Endothelial cell of umbilical vein (primary cell): ENCODE data around the gene GALT. TPM values are rescaled to one million over a fixed set of nuclear protein-coding genes. Genes with fewer than 3 reads are reported as not detected.
A peak's percentile ranks its signal among the peaks of the same experiment; 100 is the strongest.

ENCODE experiments used
- BruUV-seq: library from RNA; stranded (reverse); fragments of 400-500 nt; replicated peaks from 2 replicates; lab custom pipeline; 2021; lab: Mats Ljungman, UMichigan
- CTCF ChIA-PET: fragments of 300-600, 350-600 bp; sonication (Branson Sonifier 250); formaldehyde crosslinking; loops from one replicate; lab custom pipeline; 2021; ENCODE audit warnings: antibody characterized with exemption, inconsistent platforms; lab: Charles Lee
- POLR2A ChIA-PET: fragments of 300-600, 350-600 bp; sonication (Branson Sonifier 250); formaldehyde crosslinking; loops from one replicate; lab custom pipeline; 2021; ENCODE audit warnings: antibody characterized with exemption, inconsistent platforms; lab: Charles Lee
- DNase-seq: peaks from one replicate; pipeline ENCODE4 v3.0.0-alpha.2; 2011; ENCODE audit warnings: low read depth, low spot score
- FAIRE-seq: peaks from 2 replicates; lab custom pipeline; 2011; peaks lifted over from hg19 to GRCh38; lab: Jason Lieb, UNC
- H2AFZ ChIP-seq: 2 replicates; pipeline ENCODE4 v1.6.0; 2012; ENCODE audit warnings: low read depth, low read length, control low read depth, inconsistent platforms
- H3K27ac ChIP-seq: 2 replicates; pipeline ENCODE4 v1.5.1; 2011; ENCODE audit warnings: low read depth, mild to moderate bottlenecking, control low read depth, low read length, moderate library complexity; ENCODE audit not compliant: insufficient read depth
- H3K27me3 ChIP-seq, 2 experiments: 2 replicates each; pipeline versions ENCODE4 v1.6.0 to v1.6.1; 2011; ENCODE audit warnings: low read length in 2 of 2, mixed read lengths in 1 of 2; ENCODE audit not compliant: control insufficient read depth in 2 of 2, insufficient read depth in 2 of 2
- H3K36me3 ChIP-seq, 2 experiments: 2 replicates in 1 of 2; 3 replicates in 1 of 2; pipeline ENCODE4 v1.5.1; 2011; ENCODE audit warnings: low read length in 2 of 2, mild to moderate bottlenecking in 1 of 2, moderate library complexity in 1 of 2; ENCODE audit not compliant: control insufficient read depth in 2 of 2, insufficient read depth in 2 of 2; ENCODE audit errors: extremely low read depth in 1 of 2
- H3K4me1 ChIP-seq: 3 replicates; pipeline ENCODE4 v1.5.1; 2011; ENCODE audit warnings: mild to moderate bottlenecking, low read length; ENCODE audit not compliant: control insufficient read depth, insufficient read depth; ENCODE audit errors: extremely low read depth
- H3K4me2 ChIP-seq: 2 replicates; pipeline ENCODE4 v1.6.1; 2011; ENCODE audit warnings: low read length, control low read depth, mixed read lengths; ENCODE audit not compliant: insufficient read depth
- H3K4me3 ChIP-seq, 3 experiments: fragments of 200-600 bp in 1 of 3; sonication (generic), shearing (Covaris generic) in 1 of 3; replicated peaks in 1 of 3; 2 replicates each; pipeline ENCODE4 v1.5.1; 2011 to 2016; ENCODE audit warnings: control low read depth in 3 of 3, low read length in 3 of 3, mild to moderate bottlenecking in 2 of 3, inconsistent platforms in 1 of 3, low read depth in 1 of 3, moderate library complexity in 1 of 3; ENCODE audit not compliant: insufficient read depth in 1 of 3
- H3K79me2 ChIP-seq: 2 replicates; pipeline ENCODE4 v1.6.0; 2012; ENCODE audit warnings: low read length, inconsistent platforms; ENCODE audit not compliant: control insufficient read depth, insufficient read depth
- H3K9ac ChIP-seq: replicated peaks from 2 replicates; pipeline ENCODE3; 2011; ENCODE audit warnings: low read length, control low read depth; ENCODE audit not compliant: insufficient read depth; ENCODE audit errors: extremely low read depth
- H3K9me1 ChIP-seq: replicated peaks from 3 replicates; pipeline ENCODE4 v1.6.0; 2011; ENCODE audit warnings: mild to moderate bottlenecking, low read length; ENCODE audit not compliant: control insufficient read depth, insufficient read depth; ENCODE audit errors: extremely low read depth
- H3K9me3 ChIP-seq: replicated peaks from 2 replicates; pipeline ENCODE4 v1.5.1; 2012; ENCODE audit warnings: low read length, inconsistent platforms; ENCODE audit not compliant: control insufficient read depth, insufficient read depth
- H4K20me1 ChIP-seq: replicated peaks from 2 replicates; pipeline ENCODE3; 2011; ENCODE audit warnings: mild to moderate bottlenecking, low read length; ENCODE audit not compliant: control insufficient read depth, insufficient read depth; ENCODE audit errors: extremely low read depth
- CTCF ChIP-seq, 2 donors: IDR thresholded peaks; 1 replicate in 1 of 2; 2 replicates in 1 of 2; pipeline ENCODE4 v1.5.1; 2011; ENCODE audit warnings: low read length in 2 of 2, mild to moderate bottlenecking in 2 of 2, moderate library complexity in 2 of 2, control low read depth in 1 of 2, inconsistent platforms in 1 of 2, low read depth in 1 of 2; ENCODE audit not compliant: insufficient read depth in 1 of 2; ENCODE audit errors: extremely low read depth in 1 of 2
- EZH2 ChIP-seq: IDR thresholded peaks from 2 replicates; pipeline ENCODE4 v1.6.1; 2012; ENCODE audit warnings: borderline replicate concordance, low read depth, mild to moderate bottlenecking, moderate library complexity, low read length, inconsistent platforms; ENCODE audit not compliant: severe bottlenecking
- dilution Hi-C: fragments of 300-500 bp; cut with MboI; formaldehyde crosslinking; loops from one replicate; pipeline ENCODE4 v1.15.0; 2019; ENCODE audit warnings: low sequenced_read_pairs; ENCODE audit not compliant: extremely low pct_ligation_motif_present
- intact Hi-C: fragments of 100-400 bp; cut with micrococcal nuclease; formaldehyde crosslinking; loops from one replicate; pipeline ENCODE4 v1.10.0; 2022
- polyA plus RNA-seq, 4 experiments: library from polyadenylated mRNA; depleted of rRNA in 3 of 4; stranded (reverse) in 3 of 4; unstranded in 1 of 4; fragments of >200 nt; gene quantifications; 2 replicates each; pipeline versions ENCODE4 v1.2.1 to v1.2.3, GENCODE V29; 2011 to 2012; ENCODE audit warnings: missing spikeins in 1 of 4
- total RNA-seq: library from RNA; stranded (reverse); gene quantifications from 2 replicates; pipeline ENCODE4 v1.2.3, GENCODE V29; 2021

Gene GALT
- total and polyA plus RNA-seq, 2 donors (not counting 3 experiments of a cell fraction or from before 2014, with no cell fraction given) = 36.6 to 58.5 TPM

- dilution Hi-C loops = no loop called here
- DNase-seq = peak; percentile 72
These were observed 28.7 kb downstream of the GALT start for GRCh38 chr9:34675048-34675714.

More at GRCh38 chr9:34675048-34675714, 28.7 kb downstream of the GALT start:
- Histone ChIP-seq H3K4me3 (no peak overlapping the region), H3K27me3 (no peaks in the 10 kb centered on the region), H3K36me3 (no peaks in the 10 kb centered on the region), H3K4me2 (no peak overlapping the region), H2AFZ (no peak overlapping the region), H4K20me1 (no peaks in the 10 kb centered on the region), H3K27ac (no peak overlapping the region), H3K4me1 (no peaks in the 10 kb centered on the region), H3K9ac (no peak overlapping the region), H3K9me1 (no peaks in the 10 kb centered on the region), H3K9me3 (no peaks in the 10 kb centered on the region), H3K79me2 (no peaks in the 10 kb centered on the region)
- intact Hi-C loops = loop anchor here (1.0 to 10.0 kb wide), 3 partner anchors 10 to 310 kb away; partner anchors contain the start of gene DNAJB5
- CTCF ChIA-PET = interaction anchor here (1.1 to 6.2 kb wide), 7 partner anchors 10 to 310 kb away, joined by 3 to 92 read pairs (median 4); no protein-coding TSS in a partner anchor
- BruUV-seq = no TSS peak
- TF ChIP-seq CTCF (IDR thresholded peaks at IDR 0.05; ENCODE audit: extremely low read depth in 1 of 2, insufficient read depth in 1 of 2, low read depth in 1 of 2, low read length in 2 of 2) = peak; percentile 86 to 94
- TF ChIP-seq EZH2 = no peak
- POLR2A ChIA-PET = no interaction called here
- peak; percentile 88 for FAIRE-seq
